Neutrophil (primary cell): ENCODE data around the gene DCAF4.

Source experiments
- H3K27ac ChIP-seq: fragments of 200-600 bp; sonication (generic); 2 replicates; pipeline ENCODE4 v1.5.1; 2016; ENCODE audit warnings: mild to moderate bottlenecking, moderate library complexity
- H3K27me3 ChIP-seq: fragments of 200-600 bp; sonication (generic); 2 replicates; pipeline ENCODE4 v1.6.0; 2016; ENCODE audit warnings: mild to moderate bottlenecking
- H3K36me3 ChIP-seq: fragments of 200-600 bp; sonication (generic); 2 replicates; pipeline ENCODE4 v1.5.1; 2017
- H3K4me1 ChIP-seq, 2 experiments: fragments of 200-600 bp in 1 of 2; sonication (generic) in 1 of 2; 1 replicate in 1 of 2; 2 replicates in 1 of 2; pipeline versions ENCODE4 v1.5.1 to v1.6.1; 2013 to 2016; ENCODE audit warnings: low read depth in 1 of 2, low read length in 1 of 2, mild to moderate bottlenecking in 1 of 2, moderate library complexity in 1 of 2; ENCODE audit not compliant: control insufficient read depth in 1 of 2, insufficient read depth in 1 of 2
- H3K4me3 ChIP-seq, 2 experiments: fragments of 200-600 bp in 1 of 2; sonication (generic) in 1 of 2; 1 replicate in 1 of 2; 2 replicates in 1 of 2; pipeline ENCODE4 v1.5.1; 2013 to 2016; ENCODE audit warnings: low read depth in 1 of 2, low read length in 1 of 2, mild to moderate bottlenecking in 1 of 2, moderate library complexity in 1 of 2
- H3K9me3 ChIP-seq: fragments of 200-600 bp; sonication (generic); 2 replicates; pipeline ENCODE4 v1.5.1; 2016
- CTCF ChIP-seq: fragments of 200-600 bp; sonication (generic); IDR thresholded peaks from 2 replicates; pipeline ENCODE4 v1.5.1; 2016; ENCODE audit warnings: antibody characterized with exemption

Gene DCAF4

GRCh38 chr14:72982146-72982708 lies 56.0 kb downstream of the DCAF4 start:
- peaks cover 87% of the 10 kb centered on the region for H3K36me3 ChIP-seq
- H3K4me3 ChIP-seq: no peak overlapping the region
- H3K9me3 ChIP-seq: no peaks in the 10 kb centered on the region
- no peak overlapping the region for H3K27ac ChIP-seq
- no peaks in the 10 kb centered on the region for H3K27me3 ChIP-seq
- TF ChIP-seq CTCF: no peak
- no peaks in the 10 kb centered on the region for H3K4me1 ChIP-seq

GRCh38 chr14:72986214-72986613 lies 60.0 kb downstream of the DCAF4 start:
- peaks cover 69% of the 10 kb centered on the region for H3K36me3 ChIP-seq

GRCh38 chr14:72986857-72987256 lies 60.6 kb downstream of the DCAF4 start:
- H3K4me1 ChIP-seq: no peaks in the 10 kb centered on the region
- H3K36me3 ChIP-seq: peaks cover 69% of the 10 kb centered on the region
- no peak overlapping the region for H3K27ac ChIP-seq
- no peaks in the 10 kb centered on the region for H3K27me3 ChIP-seq
- no peak for TF ChIP-seq CTCF
- no peak overlapping the region for H3K4me3 ChIP-seq
- no peaks in the 10 kb centered on the region for H3K9me3 ChIP-seq

More at GRCh38 chr14:72986214-72986613, 60.0 kb downstream of the DCAF4 start:
- no peaks in the 10 kb centered on the region for H3K9me3 ChIP-seq
- no peaks in the 10 kb centered on the region for H3K27me3 ChIP-seq
- H3K4me3 ChIP-seq: no peak overlapping the region
- TF ChIP-seq CTCF: no peak
- no peaks in the 10 kb centered on the region for H3K4me1 ChIP-seq
- no peak overlapping the region for H3K27ac ChIP-seq

- H3K36me3 ChIP-seq: peaks cover 75% of the 10 kb centered on the region
- no peak for TF ChIP-seq CTCF
- H3K27ac ChIP-seq: no peak overlapping the region
- no peaks in the 10 kb centered on the region for H3K9me3 ChIP-seq
- H3K4me3 ChIP-seq: no peak overlapping the region
- H3K27me3 ChIP-seq: no peaks in the 10 kb centered on the region
- no peaks in the 10 kb centered on the region for H3K4me1 ChIP-seq
Observed at GRCh38 chr14:72990171-72990570, 63.9 kb downstream of the DCAF4 start.

- H3K4me1 ChIP-seq: no peaks in the 10 kb centered on the region
- H3K36me3 ChIP-seq: peaks cover 75% of the 10 kb centered on the region
- H3K27ac ChIP-seq: no peak overlapping the region
- TF ChIP-seq CTCF: no peak
- no peak overlapping the region for H3K4me3 ChIP-seq
- H3K9me3 ChIP-seq: no peaks in the 10 kb centered on the region
- no peaks in the 10 kb centered on the region for H3K27me3 ChIP-seq
Observed at GRCh38 chr14:72996916-72997315, 70.7 kb downstream of the DCAF4 start.
